Neuron (in vitro differentiated cells): ENCODE results near the gene BUD31.
"Not testable (repeated sequence)": the region's sequence is repeated elsewhere in the genome, so short reads cannot be mapped to it uniquely, and the experiment has no call there.

Experiments
- H2AFZ ChIP-seq: one replicate; pipeline ENCODE4 v1.6.1; 2013; ENCODE audit warnings: low read depth, mild to moderate bottlenecking, inconsistent platforms, low read length, moderate library complexity
- H3K27me3 ChIP-seq: one replicate; pipeline ENCODE4 v1.6.1; 2013; ENCODE audit warnings: low read length; ENCODE audit not compliant: insufficient read depth
- H3K36me3 ChIP-seq: one replicate; pipeline ENCODE4 v1.6.1; 2013; ENCODE audit warnings: low read length; ENCODE audit not compliant: insufficient read depth
- H3K4me1 ChIP-seq: one replicate; pipeline ENCODE4 v1.6.1; 2013; ENCODE audit warnings: low read length; ENCODE audit not compliant: insufficient read depth
- H3K4me3 ChIP-seq: 2 replicates; pipeline ENCODE4 v1.5.1; 2013; ENCODE audit warnings: mild to moderate bottlenecking, low read length, moderate library complexity
- H3K9me3 ChIP-seq: one replicate; pipeline ENCODE4 v1.6.1; 2013; ENCODE audit warnings: low read length

Gene BUD31

DNA sequence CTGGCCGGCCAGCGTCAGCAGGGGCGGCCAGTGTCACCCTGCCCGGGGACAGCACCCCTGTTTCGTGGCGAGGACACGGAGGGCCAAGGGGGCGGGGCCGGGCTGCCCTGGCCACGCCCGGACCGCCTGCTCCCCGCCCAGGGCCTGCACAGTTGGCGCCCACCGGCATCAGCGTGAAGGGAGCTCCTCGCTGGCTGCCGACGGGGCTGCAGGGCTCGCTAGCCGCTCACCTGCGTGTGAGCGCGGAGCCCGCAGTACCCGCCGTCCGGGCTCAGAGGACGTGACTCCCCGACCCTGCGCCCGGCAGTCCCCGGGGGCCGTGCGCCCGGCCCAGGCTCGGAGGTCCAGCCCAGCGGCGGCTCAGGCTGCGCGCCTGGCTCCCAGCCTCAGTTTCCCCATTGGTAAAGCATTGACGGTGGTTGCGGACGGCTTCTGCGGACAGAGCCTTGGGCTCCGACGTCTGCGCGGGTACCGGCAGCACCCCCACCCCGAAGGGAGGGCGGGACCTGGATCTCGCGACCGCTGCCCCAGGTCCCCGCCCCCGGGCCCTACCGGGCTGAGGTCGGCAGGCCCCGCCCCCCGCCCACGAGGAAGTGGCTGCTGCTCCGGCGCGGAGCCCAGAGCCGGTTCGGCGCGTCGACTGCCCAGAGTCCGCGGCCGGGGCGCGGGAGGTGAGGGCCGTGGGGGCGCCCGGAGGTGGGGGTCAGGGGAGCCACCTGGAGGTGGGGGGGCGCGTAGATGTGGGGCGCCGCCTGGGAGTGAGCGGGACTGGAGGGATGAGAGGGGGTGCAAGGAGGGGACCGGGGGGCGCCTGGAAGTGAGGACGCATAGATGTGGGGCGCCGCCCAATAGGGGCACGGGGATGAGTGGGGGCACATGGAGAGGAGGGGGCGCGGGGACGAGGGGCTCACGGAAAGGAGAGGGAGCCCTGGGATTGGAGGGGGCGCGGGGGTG lies 34.4 kb upstream of the BUD31 start, which contains the start of gene ARPC1B:
Gene ARPC1B (plus strand): TSS at position 620 of the 954 bp plus-strand sequence. CDS start 10,985 bp downstream, outside the sequence.
- peaks cover 2% of the 10 kb centered on the region for H3K36me3 ChIP-seq
- H2AFZ ChIP-seq, result peak within 1 kb of the TSS; percentile 90
- H3K27me3 ChIP-seq, result no peaks in the 10 kb centered on the region
- H3K9me3 ChIP-seq, result no peaks in the 10 kb centered on the region
- H3K4me1 ChIP-seq, result no peaks in the 10 kb centered on the region
- H3K4me3 ChIP-seq, result peak within 1 kb of the TSS; percentile 58

DNA sequence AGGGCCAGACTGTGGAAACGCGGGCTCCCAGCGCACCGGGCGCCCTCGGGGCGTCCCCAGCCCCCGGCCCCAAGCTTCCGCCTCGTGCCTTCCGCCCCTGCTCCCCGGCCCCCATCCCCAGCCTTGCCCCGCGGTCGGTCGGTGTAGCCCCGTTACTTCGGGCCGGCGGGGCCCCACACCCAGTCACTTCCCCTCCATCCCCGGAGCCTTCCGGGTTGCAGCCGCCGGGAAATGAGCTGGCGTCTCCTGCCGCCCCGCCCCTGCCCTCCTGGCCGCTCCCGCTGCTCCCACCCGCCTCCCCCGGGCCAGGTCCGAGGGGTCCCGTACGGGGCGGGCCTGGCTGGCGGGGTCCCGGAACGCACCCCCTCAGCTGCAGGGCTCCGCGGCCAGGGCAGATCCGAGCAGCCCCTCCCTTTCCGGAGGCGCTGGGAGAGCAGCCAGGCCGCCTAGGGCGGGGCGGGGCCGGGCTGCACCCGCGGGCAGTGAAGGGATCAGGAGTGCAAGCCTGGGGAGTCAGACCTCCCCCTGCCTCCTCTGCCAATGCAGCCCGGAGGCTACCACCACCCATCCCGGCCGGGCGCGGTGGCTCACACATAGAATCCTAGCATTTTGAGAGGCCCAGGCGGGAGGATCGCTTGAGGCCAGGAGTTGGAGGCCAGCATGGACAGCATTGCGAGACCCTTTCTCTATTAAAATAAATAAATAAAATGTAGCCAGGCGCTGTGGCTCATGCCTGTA lies 33.5 kb upstream of the BUD31 start:
- Histone ChIP-seq H3K4me1 (no peaks in the 10 kb centered on the region), H3K36me3 (peaks cover 2% of the 10 kb centered on the region), H3K27me3 (no peaks in the 10 kb centered on the region), H3K4me3 (peak overlapping the region; percentile 58), H3K9me3 (no peaks in the 10 kb centered on the region), H2AFZ (peak overlapping the region; percentile 90)

DNA sequence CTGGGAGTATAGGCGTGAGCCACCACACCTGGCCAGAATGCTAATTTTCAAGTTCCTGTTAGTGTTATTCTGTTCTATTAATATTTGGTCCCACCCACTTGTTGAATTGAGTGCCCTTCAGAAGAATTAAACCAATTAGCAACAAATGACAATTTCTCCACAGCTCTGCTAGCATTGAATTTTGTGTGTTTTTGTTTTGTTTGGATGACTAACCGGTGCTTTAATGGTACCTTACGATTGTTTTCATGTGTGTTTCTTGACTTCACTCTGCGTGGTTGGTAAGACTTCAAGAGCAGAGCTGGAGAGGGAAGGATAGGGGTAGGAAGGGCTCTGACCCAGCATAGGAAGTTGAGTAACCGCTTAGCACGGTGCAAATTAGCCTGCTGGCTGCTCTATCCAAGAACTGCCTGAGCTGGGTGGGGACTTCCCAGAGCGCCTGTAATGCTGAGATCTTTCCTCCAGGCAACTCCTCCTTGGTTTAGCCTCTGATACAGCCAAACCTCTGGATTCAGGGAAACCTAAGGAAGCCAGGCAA lies 29.7 kb upstream of the BUD31 start:
- Histone ChIP-seq H3K27me3 (no peaks in the 10 kb centered on the region), H3K4me1 (no peaks in the 10 kb centered on the region), H3K36me3 (no peaks in the 10 kb centered on the region), H2AFZ (no peak overlapping the region), H3K4me3 (no peak overlapping the region), H3K9me3 (no peaks in the 10 kb centered on the region)

DNA sequence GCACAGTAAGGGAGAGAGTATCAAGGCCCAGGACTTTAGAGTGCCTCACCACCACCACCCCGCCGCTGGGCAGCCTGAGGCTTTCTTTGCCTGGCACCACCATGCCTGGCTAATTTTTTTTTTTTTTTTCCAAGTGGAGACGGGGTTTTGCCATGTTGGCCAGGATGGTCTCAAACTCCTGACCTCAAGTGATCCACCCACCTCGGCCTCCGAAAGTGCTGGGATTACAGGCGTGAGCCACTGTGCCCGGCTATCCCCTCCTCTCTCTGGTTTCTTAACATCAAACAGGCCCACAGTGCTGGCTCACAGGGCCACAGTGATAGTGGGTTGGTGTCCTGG lies 29.1 kb upstream of the BUD31 start:
- H3K27me3 ChIP-seq, H3K4me3 ChIP-seq, H3K4me1 ChIP-seq, H3K9me3 ChIP-seq, H2AFZ ChIP-seq, H3K36me3 ChIP-seq: not testable (repeated sequence)

DNA sequence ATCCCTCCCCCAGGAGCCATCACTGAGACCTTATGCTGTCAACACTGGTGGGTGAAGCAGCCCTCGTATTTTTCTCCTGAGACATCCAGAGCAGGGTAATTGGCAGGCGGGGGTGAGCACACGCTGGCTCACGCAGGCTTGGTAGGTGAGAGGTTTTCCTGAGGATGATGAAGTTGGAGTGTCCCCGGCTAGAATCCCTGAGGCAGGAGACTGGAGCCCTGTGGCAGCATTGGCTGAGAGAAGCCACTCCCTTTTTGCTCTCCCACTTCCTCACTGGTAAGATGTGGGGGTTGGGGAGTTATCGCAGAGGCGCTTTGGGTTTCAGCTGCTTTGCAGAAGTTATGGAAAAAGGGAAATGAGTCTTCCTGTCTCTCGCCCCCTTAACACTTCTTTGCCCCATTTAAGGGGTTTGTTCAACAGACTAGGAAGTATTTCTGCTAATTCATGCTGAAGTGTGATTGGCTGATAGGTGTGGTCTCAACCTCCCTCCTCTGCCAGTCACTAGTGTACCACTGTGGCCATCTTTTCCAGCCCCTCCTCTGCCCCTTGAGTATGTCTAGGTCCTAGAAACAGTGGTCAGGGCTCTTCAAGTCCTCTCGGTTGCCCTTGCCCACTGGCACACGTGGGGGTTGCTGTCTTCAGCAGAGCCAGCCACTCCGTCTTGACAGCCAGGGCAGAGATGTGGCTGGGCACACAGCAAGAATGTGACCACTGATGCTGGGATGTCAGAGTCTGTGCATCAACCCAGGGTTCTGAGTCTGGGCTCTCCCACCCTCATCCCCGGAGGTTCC lies 28.5 kb upstream of the BUD31 start:
- Histone ChIP-seq H3K4me1 (no peaks in the 10 kb centered on the region), H2AFZ (no peak overlapping the region), H3K9me3 (no peaks in the 10 kb centered on the region), H3K27me3 (no peaks in the 10 kb centered on the region), H3K4me3 (no peak overlapping the region), H3K36me3 (no peaks in the 10 kb centered on the region)

- Histone ChIP-seq H3K4me3 (no peak overlapping the region), H3K9me3 (no peaks in the 10 kb centered on the region), H3K36me3 (no peaks in the 10 kb centered on the region), H3K4me1 (no peaks in the 10 kb centered on the region), H3K27me3 (no peaks in the 10 kb centered on the region), H2AFZ (no peak overlapping the region)
Measured at GRCh38 chr7:99380823-99381663, 27.7 kb upstream of the BUD31 start.

DNA sequence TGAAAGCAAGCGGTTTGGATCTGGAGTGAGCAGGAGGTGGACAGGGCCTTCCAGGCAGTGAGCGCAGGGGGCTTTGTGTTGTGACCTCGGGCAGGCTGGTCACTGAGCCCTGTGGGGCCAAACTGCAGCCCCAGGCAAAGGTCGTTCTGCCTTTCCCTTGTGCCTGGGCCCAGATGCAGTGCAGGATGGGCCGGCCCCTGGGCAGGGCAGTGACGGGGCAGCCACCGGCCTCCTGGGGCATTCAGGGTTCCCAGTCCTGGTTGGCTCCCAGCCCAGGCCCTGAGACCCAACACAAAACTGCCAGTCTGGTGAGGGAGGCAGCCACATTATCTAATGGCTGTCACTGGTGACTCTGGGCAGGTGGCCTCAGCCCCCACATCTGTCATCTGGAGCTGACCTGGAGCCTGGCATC lies 27.1 kb upstream of the BUD31 start:
- Histone ChIP-seq H2AFZ (no peak overlapping the region), H3K9me3 (no peaks in the 10 kb centered on the region), H3K36me3 (no peaks in the 10 kb centered on the region), H3K4me3 (no peak overlapping the region), H3K27me3 (no peaks in the 10 kb centered on the region), H3K4me1 (no peaks in the 10 kb centered on the region)

GRCh38 chr7:99383203-99383602 lies 25.6 kb upstream of the BUD31 start:
- Histone ChIP-seq H3K4me1 (no peaks in the 10 kb centered on the region), H3K4me3 (no peak overlapping the region), H3K36me3 (no peaks in the 10 kb centered on the region), H3K9me3 (no peaks in the 10 kb centered on the region), H3K27me3 (no peaks in the 10 kb centered on the region), H2AFZ (no peak overlapping the region)

- no peaks in the 10 kb centered on the region for H3K27me3 ChIP-seq
- H3K9me3 ChIP-seq, result no peaks in the 10 kb centered on the region
- no peak overlapping the region for H2AFZ ChIP-seq
- no peak overlapping the region for H3K4me3 ChIP-seq
- no peaks in the 10 kb centered on the region for H3K4me1 ChIP-seq
- no peaks in the 10 kb centered on the region for H3K36me3 ChIP-seq
Measured at GRCh38 chr7:99383791-99384370, 24.9 kb upstream of the BUD31 start.

DNA sequence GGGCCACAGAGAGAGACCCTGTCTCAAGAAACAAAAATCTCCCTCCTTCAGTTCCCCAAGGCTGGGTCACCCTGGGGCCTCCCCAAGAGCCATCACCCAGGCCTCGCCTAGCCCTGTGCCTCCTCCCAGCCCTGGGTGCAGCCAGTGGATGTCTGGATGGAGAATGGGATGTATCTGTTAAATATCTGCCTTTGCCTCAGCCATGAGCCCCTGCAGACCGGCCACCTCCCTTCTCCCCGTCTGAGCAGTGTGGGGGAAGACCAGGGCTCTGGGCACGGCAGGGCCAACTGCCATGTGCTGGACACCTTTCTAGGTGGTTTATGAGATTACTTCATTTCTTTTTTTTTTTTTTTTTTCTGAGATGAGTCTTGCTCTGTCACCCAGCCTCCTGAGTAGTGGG lies 24.2 kb upstream of the BUD31 start:
- Histone ChIP-seq H3K9me3 (no peaks in the 10 kb centered on the region), H3K36me3 (no peaks in the 10 kb centered on the region), H3K4me1 (no peaks in the 10 kb centered on the region), H2AFZ (no peak overlapping the region), H3K4me3 (no peak overlapping the region), H3K27me3 (no peaks in the 10 kb centered on the region)

GRCh38 chr7:99385564-99385963 lies 23.2 kb upstream of the BUD31 start:
- Histone ChIP-seq H3K4me1 (no peaks in the 10 kb centered on the region), H3K36me3 (no peaks in the 10 kb centered on the region), H3K9me3 (no peaks in the 10 kb centered on the region), H3K4me3 (no peak overlapping the region), H3K27me3 (no peaks in the 10 kb centered on the region), H2AFZ (no peak overlapping the region)
